Sigmoid colon (tissue), 4 donors: ENCODE data around the gene HIRIP3.
"Not testable (repeated sequence)": the region's sequence is repeated elsewhere in the genome, so short reads cannot be mapped to it uniquely, and the experiment has no call there.

ENCODE experiments used
- CTCF ChIP-seq, 4 experiments: fragments of 450-650 bp in 3 of 4; fragments of 200-600 bp in 1 of 4; IDR thresholded peaks; one replicate each; pipeline ENCODE4 v1.5.1; 2016 to 2019; ENCODE audit warnings: antibody characterized with exemption in 4 of 4, mild to moderate bottlenecking in 3 of 4, moderate library complexity in 2 of 4
- EP300 ChIP-seq, 4 donors: sonication (generic); formaldehyde crosslinking; IDR thresholded peaks; one replicate each; pipeline ENCODE4 v1.6.1; 2017; ENCODE audit warnings: antibody characterized with exemption in 4 of 4
- POLR2A ChIP-seq, 2 donors: fragments of 450-650 bp; IDR thresholded peaks; one replicate each; pipeline ENCODE4 v1.6.1; 2016; ENCODE audit warnings: antibody characterized with exemption in 2 of 2, mild to moderate bottlenecking in 2 of 2, moderate library complexity in 2 of 2
- POLR2AphosphoS5 ChIP-seq, 4 donors: sonication (generic); formaldehyde crosslinking; IDR thresholded peaks; one replicate each; pipeline ENCODE4 v1.6.1; 2017; ENCODE audit warnings: antibody characterized with exemption in 4 of 4

- not testable (repeated sequence) for TF ChIP-seq CTCF, EP300, POLR2AphosphoS5, POLR2A (IDR thresholded peaks at IDR 0.05)
These were observed 20.0 kb upstream of the HIRIP3 start for GRCh38 chr16:30015450-30015849.
